Measurements from ENCODE around the gene RELN.

Gene RELN

GRCh38 chr7:103571586-103571985, 417.9 kb downstream of the RELN start:
- DNase-seq (ENCODE audit: low read depth, low spot score) = no peak

GRCh38 chr7:103569621-103570305, 419.7 kb downstream of the RELN start:
- DNase-seq (ENCODE audit: low read depth, low spot score) = no peak

DNA sequence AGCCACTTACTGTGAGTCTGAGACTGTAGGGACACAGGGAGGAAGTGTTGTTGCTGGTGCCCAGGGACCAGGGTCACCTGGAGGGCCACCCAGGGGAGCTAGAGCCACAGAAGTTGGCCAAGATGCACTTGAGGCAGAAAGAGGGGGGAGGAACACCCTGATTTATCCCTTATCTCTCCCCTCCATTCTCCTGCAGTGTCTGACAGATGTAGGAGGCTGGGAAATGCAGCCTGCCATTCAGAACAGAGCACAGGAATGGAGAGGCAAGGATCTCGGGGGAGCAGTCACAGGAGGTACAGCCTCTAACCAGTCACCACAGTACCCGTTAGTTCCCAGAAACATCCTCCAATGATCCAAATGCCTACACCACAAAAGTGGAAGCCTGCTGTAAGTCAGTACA, 425.0 kb downstream of the RELN start:
- DNase-seq (ENCODE audit: low read depth, low spot score) = no peak

DNA sequence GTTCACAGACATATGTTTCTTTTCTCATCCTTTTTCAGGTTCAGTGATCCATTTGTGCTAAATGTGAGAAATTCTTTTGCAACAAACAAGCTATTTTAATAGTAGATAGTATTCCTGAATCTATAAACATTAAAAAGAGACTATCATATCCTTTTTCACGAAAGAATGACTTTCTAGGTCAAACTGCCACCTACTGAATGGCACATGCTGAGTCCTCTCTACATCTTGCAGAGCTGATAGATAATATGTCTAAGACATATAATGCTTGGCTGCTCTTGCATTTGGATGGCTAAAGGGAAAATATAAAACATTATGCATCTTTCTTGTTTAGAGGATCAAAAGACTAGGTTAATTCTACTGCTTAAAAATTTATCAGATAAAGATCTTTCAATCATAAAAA, 429.3 kb downstream of the RELN start:
- no peak for DNase-seq (ENCODE audit: low read depth, low spot score)

DNA sequence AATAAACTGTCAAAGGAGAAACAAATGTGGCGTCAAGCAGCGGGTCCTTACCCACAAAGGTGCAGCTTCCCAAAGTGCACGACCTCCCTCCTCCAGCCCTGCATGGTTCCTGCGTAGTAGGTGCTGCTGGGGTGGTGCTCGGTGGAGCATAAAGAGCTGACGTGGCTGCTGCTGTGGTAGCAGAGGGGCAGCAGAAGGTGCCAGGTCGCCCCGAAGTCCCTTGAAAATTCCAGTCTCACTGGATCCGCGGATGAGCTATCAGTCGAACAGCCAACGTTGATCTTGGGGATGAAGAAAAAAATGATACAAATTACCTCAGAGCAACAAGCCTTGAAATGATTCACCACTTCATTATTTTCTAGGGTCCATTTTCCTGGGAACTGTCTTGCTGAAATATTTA, 438.4 kb downstream of the RELN start:
- no peak for DNase-seq (ENCODE audit: low read depth, low spot score)

GRCh38 chr7:103549786-103550185, 439.7 kb downstream of the RELN start:
- no peak for DNase-seq (ENCODE audit: low read depth, low spot score)

GRCh38 chr7:103547451-103548284, 441.8 kb downstream of the RELN start:
- no peak for DNase-seq (ENCODE audit: low read depth, low spot score)

- DNase-seq (ENCODE audit: low read depth, low spot score) = no peak
Observed at GRCh38 chr7:103542470-103542869, 447.0 kb downstream of the RELN start.

DNA sequence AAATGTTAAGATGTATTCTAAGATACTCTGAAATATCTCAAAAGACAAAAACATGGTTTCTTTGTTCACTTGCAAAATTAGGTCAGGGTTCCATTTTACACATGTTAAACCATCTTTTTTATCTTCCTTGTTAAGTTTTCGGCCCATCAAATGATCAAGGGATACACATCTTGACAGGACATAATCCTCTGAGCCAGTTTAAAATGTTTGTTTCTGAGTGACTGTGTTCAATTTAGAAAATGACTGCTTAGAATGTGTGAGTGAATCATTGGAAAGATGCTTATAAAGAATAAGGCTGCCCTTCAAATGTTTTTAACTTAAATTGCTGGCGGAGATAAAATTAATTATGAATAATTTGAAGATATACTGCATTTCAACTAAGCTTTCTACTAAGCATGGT, 447.5 kb downstream of the RELN start:
- DNase-seq (ENCODE audit: low read depth, low spot score) = no peak

DNA sequence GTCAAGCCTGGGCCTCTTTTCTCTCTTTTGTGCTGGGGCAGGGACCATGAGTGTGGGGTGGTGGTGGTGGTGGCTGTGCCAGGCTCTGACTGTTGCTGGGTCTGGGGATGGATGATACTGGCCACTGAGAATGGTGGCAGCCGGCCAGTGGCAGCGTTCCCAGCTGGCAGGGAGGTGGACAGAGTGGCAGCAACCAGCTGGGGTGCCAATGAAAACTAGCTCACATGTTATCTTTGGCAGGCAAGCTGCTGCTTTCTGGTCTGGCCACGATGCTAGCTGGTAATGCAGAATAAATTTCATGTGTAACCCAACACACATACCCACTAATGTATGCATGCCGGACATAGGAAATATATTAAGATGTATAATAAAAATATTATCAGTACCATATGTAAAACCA, 448.4 kb downstream of the RELN start:
- no peak for DNase-seq (ENCODE audit: low read depth, low spot score)

- DNase-seq (ENCODE audit: low read depth, low spot score) = no peak
Observed at GRCh38 chr7:103540338-103540737, 449.1 kb downstream of the RELN start.

DNA sequence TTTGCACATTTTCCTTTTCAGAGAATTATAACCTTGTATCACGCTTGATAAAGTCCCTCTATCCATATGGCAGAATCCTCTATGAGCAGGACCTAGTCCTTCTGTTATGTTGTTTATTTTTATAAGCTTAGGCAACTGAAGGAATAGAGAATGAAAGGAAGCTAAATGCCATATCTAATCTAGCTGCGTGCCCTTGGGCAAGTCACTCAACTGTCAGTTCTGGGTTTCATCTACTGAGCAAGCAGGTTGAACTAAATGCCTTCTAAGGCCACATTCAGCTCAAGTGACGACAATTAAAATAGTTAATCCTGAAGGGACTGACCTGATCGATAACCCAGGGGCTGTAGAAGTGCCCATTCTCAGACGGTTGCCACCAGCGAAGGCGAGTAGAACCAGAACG, 449.6 kb downstream of the RELN start:
- DNase-seq (ENCODE audit: low read depth, low spot score) = no peak

- DNase-seq (ENCODE audit: low read depth, low spot score) = no peak
Observed at GRCh38 chr7:103538964-103539709, 450.3 kb downstream of the RELN start.

GRCh38 chr7:103533761-103534160, 455.7 kb downstream of the RELN start:
- DNase-seq (ENCODE audit: low read depth, low spot score) = no peak

DNA sequence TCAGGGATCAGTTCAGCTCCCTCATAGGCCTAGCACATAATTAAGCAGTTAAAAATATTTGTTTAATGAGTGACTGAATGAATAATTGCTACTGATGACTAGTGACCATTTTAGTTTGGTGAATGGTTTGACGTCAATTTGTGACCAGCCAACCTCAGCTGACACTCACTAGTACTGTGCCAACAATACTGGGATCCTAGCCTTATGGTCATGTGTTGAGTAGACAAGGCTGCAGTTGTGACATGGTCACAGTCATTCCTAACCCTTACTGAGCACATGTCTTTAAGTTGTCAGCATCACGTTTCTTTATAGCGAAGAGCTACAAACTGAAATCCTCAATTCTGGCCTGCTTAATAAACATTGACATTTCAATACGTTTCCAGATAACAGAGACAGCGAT, 456.5 kb downstream of the RELN start:
- no peak for DNase-seq (ENCODE audit: low read depth, low spot score)

DNA sequence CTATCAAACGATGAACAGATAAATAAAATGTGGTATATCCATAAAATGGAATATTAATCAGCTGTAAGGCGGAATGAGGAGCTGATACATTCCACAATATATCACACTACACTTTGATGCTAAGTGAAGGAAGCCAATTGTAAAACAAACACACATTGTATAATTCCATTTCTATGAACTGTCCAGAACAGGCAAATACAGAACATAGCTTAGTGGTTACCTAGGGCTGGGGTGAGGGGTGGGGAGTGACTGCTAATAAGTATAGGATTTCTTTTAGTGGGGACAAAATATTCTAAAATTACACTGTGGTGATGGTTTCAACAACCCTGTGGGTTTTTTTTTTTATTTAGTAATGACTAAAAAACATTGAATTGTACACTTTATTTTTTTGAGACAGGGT, 461.3 kb downstream of the RELN start:
- no peak for DNase-seq (ENCODE audit: low read depth, low spot score)

DNA sequence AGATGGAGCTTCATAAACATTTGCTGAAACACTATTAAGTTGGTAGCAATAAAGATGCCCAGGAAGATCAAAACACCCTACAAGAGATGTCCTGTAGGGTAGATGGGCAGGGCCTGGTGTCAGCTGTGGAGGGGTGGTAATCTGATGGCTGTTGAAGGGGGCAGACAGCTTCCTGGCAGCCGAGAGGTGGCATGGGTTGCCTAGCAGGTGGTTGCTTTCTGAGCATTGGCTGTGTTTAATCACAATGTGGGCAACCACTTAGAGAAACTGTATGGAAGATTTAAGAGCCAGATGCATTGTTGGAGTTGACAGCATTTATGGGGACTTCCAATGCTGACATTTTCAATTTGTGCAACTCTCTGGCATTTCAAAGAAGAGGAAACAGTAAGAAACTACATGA, 463.5 kb downstream of the RELN start:
- no peak for DNase-seq (ENCODE audit: low read depth, low spot score)

DNA sequence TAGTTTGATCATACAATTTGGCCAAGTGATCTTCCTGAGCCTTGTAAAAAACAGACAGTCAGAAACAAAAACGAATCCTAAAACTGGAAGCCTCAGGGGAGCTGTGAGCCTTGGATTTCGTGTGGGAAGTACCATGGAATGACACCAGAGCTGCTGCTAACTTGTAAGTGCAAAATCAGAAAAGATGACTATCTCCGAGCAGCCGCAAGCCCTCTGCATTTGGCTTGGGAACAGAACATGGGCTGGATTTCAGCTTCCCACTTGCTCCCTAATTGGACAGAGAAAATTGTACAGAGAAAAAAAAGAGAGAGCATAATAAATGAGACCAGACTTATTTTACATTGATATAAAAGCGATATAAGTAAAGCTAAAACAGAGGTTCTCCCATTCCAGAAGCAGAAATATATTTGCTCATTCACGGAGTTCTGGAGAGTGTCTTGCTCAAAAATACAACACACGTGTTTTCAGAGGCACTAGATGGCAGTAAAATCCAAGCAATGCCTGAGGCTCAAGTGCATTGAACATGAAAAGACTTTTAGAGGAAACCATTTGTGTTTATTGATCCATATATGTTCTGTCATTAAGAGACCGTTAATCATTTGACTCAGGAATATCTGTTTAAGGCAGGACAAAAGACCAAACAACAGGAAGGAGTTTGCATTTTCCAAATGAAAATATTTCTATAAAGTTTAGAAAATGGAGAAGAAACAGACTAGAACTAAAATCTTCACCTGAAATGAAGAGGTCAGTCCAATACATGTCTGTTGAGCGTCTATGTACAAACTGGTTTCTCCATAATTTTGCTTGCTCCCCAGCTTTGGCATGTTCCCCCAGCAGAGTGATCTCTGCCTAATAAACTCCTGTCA, 465.2 kb downstream of the RELN start:
- peak; percentile 9 for DNase-seq (ENCODE audit: low read depth, low spot score)

GRCh38 chr7:103521937-103522336, 467.5 kb downstream of the RELN start:
- no peak for DNase-seq (ENCODE audit: low read depth, low spot score)

- no peak for DNase-seq (ENCODE audit: low read depth, low spot score)
Observed at GRCh38 chr7:103504505-103505135, 484.8 kb downstream of the RELN start.

DNA sequence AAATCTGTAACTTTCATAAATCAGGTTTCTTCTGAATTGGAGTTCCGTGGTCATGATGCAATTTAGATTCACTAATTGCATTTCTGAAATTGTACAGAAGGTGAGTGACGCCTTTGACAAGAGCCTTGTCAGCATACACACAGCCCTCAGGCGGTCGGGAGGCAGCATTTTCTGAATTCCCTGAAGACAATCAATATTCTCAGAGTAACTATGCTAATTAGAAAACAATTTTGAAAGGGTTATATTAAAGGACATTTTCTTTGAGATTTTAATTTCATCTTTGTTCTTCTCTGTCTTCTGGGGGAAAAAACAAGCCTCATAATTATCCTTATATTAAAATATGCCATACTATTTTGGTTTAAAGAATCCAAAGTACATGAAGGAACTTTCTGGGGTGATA, 488.3 kb downstream of the RELN start:
- no peak for DNase-seq (ENCODE audit: low read depth, low spot score)
